DND-41 (cell line): ENCODE results near the gene ZNF70.

Experiments used
- ATAC-seq: fragments of 200-7000 bp; cut with Tn5 transposase; 3 replicates; pipeline ENCODE4 v1.9.1; 2021; ENCODE audit warnings: low read depth; ENCODE audit not compliant: insufficient read depth
- DNase-seq: peaks from one replicate; pipeline ENCODE4 v3.0.0-alpha.2; 2020
- H2AFZ ChIP-seq: 2 replicates; pipeline ENCODE4 v1.6.0; 2012; ENCODE audit warnings: low read depth, low read length
- H3K27ac ChIP-seq: 2 replicates; pipeline ENCODE4 v1.5.1; 2012; ENCODE audit warnings: low read length, inconsistent platforms
- H3K27me3 ChIP-seq: fragments of 200-600 bp; sonication (generic); 2 replicates; pipeline ENCODE4 v1.6.0; 2012; ENCODE audit warnings: low read length, mild to moderate bottlenecking, inconsistent platforms; ENCODE audit not compliant: insufficient read depth, poor library complexity
- H3K36me3 ChIP-seq: 2 replicates; pipeline ENCODE4 v1.5.1; 2012; ENCODE audit warnings: low read length, inconsistent platforms; ENCODE audit not compliant: insufficient read depth
- H3K4me1 ChIP-seq: 2 replicates; pipeline ENCODE4 v1.5.1; 2012; ENCODE audit warnings: mild to moderate bottlenecking, low read length; ENCODE audit not compliant: insufficient read depth
- H3K4me2 ChIP-seq: 2 replicates; pipeline ENCODE4 v1.6.0; 2012; ENCODE audit warnings: mild to moderate bottlenecking, moderate library complexity, low read length, inconsistent platforms; ENCODE audit not compliant: insufficient read depth
- H3K4me3 ChIP-seq, 2 experiments: fragments of 200-600 bp in 1 of 2; shearing (Covaris generic) in 1 of 2; 2 replicates each; pipeline ENCODE4 v1.5.1; 2012 to 2016; ENCODE audit warnings: inconsistent platforms in 2 of 2, low read length in 2 of 2, mild to moderate bottlenecking in 2 of 2, low read depth in 1 of 2, moderate library complexity in 1 of 2
- H3K79me2 ChIP-seq: 2 replicates; pipeline ENCODE4 v1.6.0; 2012; ENCODE audit warnings: low read length, inconsistent platforms; ENCODE audit not compliant: insufficient read depth
- H3K9ac ChIP-seq: 2 replicates; pipeline ENCODE4 v1.6.0; 2012; ENCODE audit warnings: low read depth, mild to moderate bottlenecking, inconsistent platforms, low read length, moderate library complexity
- H3K9me3 ChIP-seq: 2 replicates; pipeline ENCODE4 v1.5.1; 2012; ENCODE audit warnings: low read length, moderate library complexity, mild to moderate bottlenecking, inconsistent platforms; ENCODE audit not compliant: insufficient read depth, severe bottlenecking
- H4K20me1 ChIP-seq: 2 replicates; pipeline ENCODE4 v1.6.0; 2012; ENCODE audit warnings: low read length; ENCODE audit not compliant: insufficient read depth
- EZH2 ChIP-seq: IDR thresholded peaks from 3 replicates; pipeline ENCODE4 v1.6.1; 2012; ENCODE audit warnings: borderline replicate concordance, low read depth, mild to moderate bottlenecking, moderate library complexity, low read length, inconsistent platforms; ENCODE audit not compliant: severe bottlenecking
- TF ChIP-seq, protein P1 (sequence below): IDR thresholded peaks from 2 replicates; pipeline ENCODE4 v1.5.1; 2012; ENCODE audit warnings: borderline replicate concordance, low read length, moderate library complexity, mild to moderate bottlenecking; ENCODE audit not compliant: poor library complexity, severe bottlenecking; ENCODE audit errors: extremely low read depth

Gene ZNF70

DNA sequence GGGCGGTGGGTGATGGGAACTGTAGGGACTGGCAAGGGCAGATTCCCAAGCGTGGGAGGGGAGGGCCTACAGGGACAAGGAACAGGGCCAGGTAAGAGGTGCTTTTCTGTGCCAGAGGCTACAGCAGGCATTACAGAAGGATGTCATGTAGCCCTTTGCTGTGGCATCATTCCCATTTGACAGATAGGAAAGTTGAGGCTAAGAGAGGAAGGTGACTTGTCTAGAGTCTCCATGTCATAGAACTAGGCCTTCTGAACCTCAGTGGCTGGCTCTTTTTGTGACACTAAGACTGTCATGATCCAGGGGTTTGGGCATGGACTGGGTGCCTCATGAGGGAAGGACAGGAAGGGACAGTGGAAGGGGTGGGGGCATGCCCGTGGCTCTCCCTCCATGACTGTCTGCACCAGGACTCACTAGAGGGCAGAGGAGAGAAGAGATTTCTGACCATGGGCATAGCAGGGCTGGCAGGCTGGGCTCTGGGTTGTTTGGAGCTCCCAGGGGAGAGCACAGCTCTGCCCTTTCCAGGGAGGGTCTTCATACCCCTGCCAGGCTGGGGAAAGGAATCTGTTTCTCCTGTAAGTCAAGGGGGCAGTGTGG is 25.0 kb upstream of the ZNF70 start:
- Histone ChIP-seq H3K4me1 (peaks cover 8% of the 10 kb centered on the region), H3K27ac (no peak overlapping the region), H3K9ac (no peak overlapping the region), H4K20me1 (no peaks in the 10 kb centered on the region), H2AFZ (no peak overlapping the region), H3K4me3 (no peak overlapping the region), H3K27me3 (no peaks in the 10 kb centered on the region), H3K9me3 (no peaks in the 10 kb centered on the region), H3K4me2 (no peak overlapping the region), H3K79me2 (no peaks in the 10 kb centered on the region), H3K36me3 (no peaks in the 10 kb centered on the region)
- TF ChIP-seq EZH2: no peak
- TF ChIP-seq, protein P1, sequence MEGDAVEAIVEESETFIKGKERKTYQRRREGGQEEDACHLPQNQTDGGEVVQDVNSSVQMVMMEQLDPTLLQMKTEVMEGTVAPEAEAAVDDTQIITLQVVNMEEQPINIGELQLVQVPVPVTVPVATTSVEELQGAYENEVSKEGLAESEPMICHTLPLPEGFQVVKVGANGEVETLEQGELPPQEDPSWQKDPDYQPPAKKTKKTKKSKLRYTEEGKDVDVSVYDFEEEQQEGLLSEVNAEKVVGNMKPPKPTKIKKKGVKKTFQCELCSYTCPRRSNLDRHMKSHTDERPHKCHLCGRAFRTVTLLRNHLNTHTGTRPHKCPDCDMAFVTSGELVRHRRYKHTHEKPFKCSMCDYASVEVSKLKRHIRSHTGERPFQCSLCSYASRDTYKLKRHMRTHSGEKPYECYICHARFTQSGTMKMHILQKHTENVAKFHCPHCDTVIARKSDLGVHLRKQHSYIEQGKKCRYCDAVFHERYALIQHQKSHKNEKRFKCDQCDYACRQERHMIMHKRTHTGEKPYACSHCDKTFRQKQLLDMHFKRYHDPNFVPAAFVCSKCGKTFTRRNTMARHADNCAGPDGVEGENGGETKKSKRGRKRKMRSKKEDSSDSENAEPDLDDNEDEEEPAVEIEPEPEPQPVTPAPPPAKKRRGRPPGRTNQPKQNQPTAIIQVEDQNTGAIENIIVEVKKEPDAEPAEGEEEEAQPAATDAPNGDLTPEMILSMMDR: no peak
- ATAC-seq: no peak
- DNase-seq: no peak

DNA sequence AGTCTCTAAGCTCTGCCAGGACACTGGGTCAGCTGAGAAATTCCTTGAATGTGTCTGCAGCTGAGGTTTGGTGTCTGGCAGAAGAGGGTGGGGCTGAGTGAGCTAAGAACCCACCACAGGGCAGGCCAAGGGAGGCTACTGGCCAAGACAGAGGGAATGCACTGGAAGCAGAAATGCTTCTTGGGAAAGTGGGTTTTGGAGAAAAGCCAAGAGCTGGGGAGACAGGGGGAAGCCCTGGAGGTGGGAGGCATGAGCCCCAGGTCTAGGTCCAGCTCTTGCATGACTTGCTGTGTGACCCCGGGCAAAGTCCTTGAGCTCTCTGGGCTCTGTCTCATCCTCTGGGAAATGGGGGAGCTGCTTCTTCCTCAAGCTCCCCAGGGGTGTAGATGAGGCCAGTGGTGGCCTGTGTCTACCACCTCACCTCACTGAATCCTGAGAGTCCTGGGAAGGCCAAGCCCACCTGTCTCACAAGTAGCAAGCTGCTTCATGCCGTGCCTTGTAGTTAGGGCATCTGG is 24.1 kb upstream of the ZNF70 start:
- TF ChIP-seq, protein P1: no peak
- no peak for TF ChIP-seq EZH2
- Histone ChIP-seq H3K9ac (no peak overlapping the region), H3K27ac (no peak overlapping the region)

DNA sequence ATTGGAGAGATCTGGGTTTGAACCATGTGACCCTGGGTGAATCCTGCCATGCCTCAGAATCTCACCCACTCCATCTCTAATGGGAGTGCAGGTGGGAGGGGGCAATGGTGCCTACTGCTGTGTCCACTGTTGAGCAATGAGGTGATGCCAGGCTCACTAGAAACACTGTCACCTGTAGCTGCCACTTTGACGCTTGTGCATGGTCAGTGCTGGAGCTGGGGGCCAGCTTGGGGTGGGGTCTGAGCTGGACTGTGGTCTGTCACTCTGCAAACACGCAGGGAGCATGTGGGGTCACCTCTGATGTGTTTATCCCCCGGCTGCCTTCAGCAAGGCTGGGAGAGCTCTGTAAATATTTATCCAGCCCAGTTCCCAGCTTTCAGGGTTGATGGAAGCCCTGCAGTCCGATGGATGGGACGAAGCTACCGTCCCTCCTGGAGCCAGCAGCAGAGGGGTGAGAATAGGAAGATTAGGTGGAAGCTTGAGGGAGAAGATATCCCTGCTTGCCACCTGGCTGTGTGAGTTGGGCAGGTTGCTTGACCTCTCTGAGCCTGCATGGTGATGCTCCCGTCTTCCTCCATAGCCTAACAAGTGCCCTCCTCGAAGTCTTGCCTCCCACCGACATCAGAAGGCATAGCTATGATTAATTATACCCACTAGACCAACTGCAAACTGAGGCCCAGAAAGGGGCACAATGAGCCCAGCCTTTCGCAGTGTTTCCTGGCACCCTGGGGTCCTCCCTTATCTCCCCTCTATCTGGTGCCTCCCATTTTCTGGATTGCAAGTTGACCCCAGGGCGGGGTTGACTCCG is 23.4 kb upstream of the ZNF70 start:
- Histone ChIP-seq H3K9ac (no peak overlapping the region), H3K36me3 (no peaks in the 10 kb centered on the region), H3K4me1 (peaks cover 8% of the 10 kb centered on the region), H3K27ac (no peak overlapping the region), H3K79me2 (no peaks in the 10 kb centered on the region), H2AFZ (no peak overlapping the region), H3K27me3 (no peaks in the 10 kb centered on the region), H3K9me3 (no peaks in the 10 kb centered on the region), H3K4me2 (no peak overlapping the region), H3K4me3 (no peak overlapping the region), H4K20me1 (no peaks in the 10 kb centered on the region)
- TF ChIP-seq, protein P1: no peak
- no peak for TF ChIP-seq EZH2
- no peak for ATAC-seq
- DNase-seq: no peak

More for the DNA sequence above, 24.1 kb upstream of the ZNF70 start:
- Histone ChIP-seq H2AFZ (no peak overlapping the region), H3K4me2 (no peak overlapping the region), H4K20me1 (no peaks in the 10 kb centered on the region), H3K27me3 (no peaks in the 10 kb centered on the region), H3K36me3 (no peaks in the 10 kb centered on the region), H3K4me3 (no peak overlapping the region), H3K9me3 (no peaks in the 10 kb centered on the region), H3K4me1 (peaks cover 8% of the 10 kb centered on the region), H3K79me2 (no peaks in the 10 kb centered on the region)
- ATAC-seq (no peak), DNase-seq (no peak)
